HCT116 (cell line): Measurements from ENCODE around the gene DYNC2LI1. TPM values are rescaled to one million over a fixed set of nuclear protein-coding genes. Genes with fewer than 3 reads are reported as not detected.

Experiments
- ATAC-seq: fragments of 200-7000 bp; cut with Tn5 transposase; 2 replicates; pipeline ENCODE4 v1.9.1; 2020; ENCODE audit warnings: mild to moderate bottlenecking, moderate library complexity
- BruUV-seq: library from RNA; stranded (reverse); fragments of 400-500 nt; replicated peaks from 2 replicates; lab custom pipeline; 2021; lab: Mats Ljungman, UMichigan
- CTCF ChIA-PET: fragments of 300-600 bp; sonication (Branson Sonifier 250); formaldehyde crosslinking; loops from one replicate; lab custom pipeline; 2021; ENCODE audit warnings: antibody characterized with exemption; lab: Charles Lee
- POLR2A ChIA-PET: fragments of 300-600, 350-600 bp; sonication (Branson Sonifier 250); formaldehyde crosslinking; loops from one replicate; lab custom pipeline; 2021; ENCODE audit warnings: antibody characterized with exemption; lab: Charles Lee
- RAD21 ChIA-PET, 2 experiments: fragments of 300-600 bp; sonication (Branson Sonifier 250); formaldehyde crosslinking; loops; one replicate each; lab custom pipeline; 2023; ENCODE audit warnings: low total read pairs in 2 of 2; ENCODE audit not compliant: uncharacterized antibody in 2 of 2, unreplicated experiment in 2 of 2, low non-redundant PET in 1 of 2; lab: Charles Lee
- DNase-seq: peaks from one replicate; pipeline ENCODE4 v3.0.0-alpha.2; 2010; ENCODE audit warnings: low read depth, low spot score
- H2AFZ ChIP-seq: fragments of 200-600 bp; shearing (Covaris generic), sonication (generic); 2 replicates; pipeline ENCODE4 v1.6.1; 2017; ENCODE audit warnings: low read depth, mixed run types, mixed read lengths, antibody characterized with exemption, low read length; ENCODE audit not compliant: poor library complexity, severe bottlenecking
- H3K27ac ChIP-seq: 2 replicates; pipeline ENCODE4 v1.5.1; 2012; ENCODE audit warnings: low read depth, low read length
- H3K27me3 ChIP-seq: fragments of 200-600 bp; sonication (generic); 2 replicates; pipeline ENCODE4 v1.6.1; 2016; ENCODE audit warnings: mixed run types, low read length, mixed read lengths; ENCODE audit not compliant: insufficient read depth
- H3K36me3 ChIP-seq, 2 experiments: fragments of 200-500 bp in 1 of 2; fragments of 200-600 bp in 1 of 2; sonication (Bioruptor generic) in 1 of 2; sonication (generic) in 1 of 2; 2 replicates each; pipeline versions ENCODE4 v1.5.1 to v1.6.1; 2014 to 2016; ENCODE audit warnings: low read length in 2 of 2, inconsistent platforms in 1 of 2, mixed read lengths in 1 of 2, mixed run types in 1 of 2; ENCODE audit not compliant: insufficient read depth in 2 of 2, control insufficient read depth in 1 of 2
- H3K4me1 ChIP-seq, 2 experiments: fragments of 200-600 bp in 1 of 2; sonication (generic) in 1 of 2; 2 replicates each; pipeline versions ENCODE4 v1.5.1 to v1.6.1; 2012 to 2017; ENCODE audit warnings: low read length in 2 of 2, inconsistent platforms in 1 of 2, mild to moderate bottlenecking in 1 of 2, mixed read lengths in 1 of 2, mixed run types in 1 of 2, moderate library complexity in 1 of 2; ENCODE audit not compliant: insufficient read depth in 2 of 2, control insufficient read depth in 1 of 2
- H3K4me2 ChIP-seq: fragments of 200-600 bp; sonication (generic); 2 replicates; pipeline ENCODE4 v1.6.1; 2017; ENCODE audit warnings: mixed run types, low read length, mixed read lengths
- H3K4me3 ChIP-seq, 2 experiments: fragments of 200-600 bp in 1 of 2; sonication (generic) in 1 of 2; replicated peaks in 1 of 2; 2 replicates each; pipeline ENCODE4 v1.5.1; 2011 to 2016; ENCODE audit warnings: low read length in 2 of 2, control low read depth in 1 of 2, low read depth in 1 of 2, mild to moderate bottlenecking in 1 of 2, mixed read lengths in 1 of 2, mixed run types in 1 of 2
- H3K79me2 ChIP-seq: fragments of 200-600 bp; sonication (generic); 2 replicates; pipeline ENCODE4 v1.6.1; 2017; ENCODE audit warnings: mild to moderate bottlenecking, mixed run types, low read length, moderate library complexity, mixed read lengths; ENCODE audit not compliant: insufficient read depth
- H3K9ac ChIP-seq: fragments of 200-600 bp; sonication (generic); 2 replicates; pipeline ENCODE4 v1.6.1; 2016; ENCODE audit warnings: low read length, mixed read lengths
- H3K9me2 ChIP-seq: fragments of 200-600 bp; sonication (generic), shearing (Covaris generic); 2 replicates; pipeline ENCODE4 v1.6.1; 2017; ENCODE audit warnings: mixed run types, mild to moderate bottlenecking, moderate library complexity; ENCODE audit not compliant: insufficient read depth
- H3K9me3 ChIP-seq, 2 experiments: fragments of 200-500 bp in 1 of 2; fragments of 200-600 bp in 1 of 2; sonication (Bioruptor generic) in 1 of 2; sonication (generic) in 1 of 2; 2 replicates each; pipeline ENCODE4 v1.6.1; 2014 to 2017; ENCODE audit warnings: low read length in 2 of 2, mixed read lengths in 2 of 2, inconsistent platforms in 1 of 2, low read depth in 1 of 2, mild to moderate bottlenecking in 1 of 2, mixed run types in 1 of 2, moderate library complexity in 1 of 2; ENCODE audit not compliant: control insufficient read depth in 1 of 2, insufficient read depth in 1 of 2
- H4K20me1 ChIP-seq: fragments of 200-600 bp; sonication (generic), shearing (Covaris generic); 2 replicates; pipeline ENCODE4 v1.6.1; 2017; ENCODE audit warnings: mixed run types, mild to moderate bottlenecking, moderate library complexity; ENCODE audit not compliant: insufficient read depth
- CBX3 ChIP-seq: IDR thresholded peaks from 2 replicates; pipeline ENCODE4 v1.6.1; 2012; ENCODE audit warnings: low read depth
- EGR1 ChIP-seq: IDR thresholded peaks from 2 replicates; pipeline ENCODE4 v1.6.1; 2012; ENCODE audit warnings: low read depth
- ELF1 ChIP-seq: IDR thresholded peaks from 2 replicates; pipeline ENCODE4 v1.6.1; 2012; ENCODE audit warnings: low read depth, borderline replicate concordance
- EZH2phosphoT487 ChIP-seq: fragments of 200-600 bp; IDR thresholded peaks from 2 replicates; pipeline ENCODE4 v1.6.1; 2018; ENCODE audit warnings: antibody characterized with exemption, borderline replicate concordance
- FOSL1 ChIP-seq: IDR thresholded peaks from 2 replicates; pipeline ENCODE4 v1.6.1; 2012; ENCODE audit warnings: low read depth
- JUND ChIP-seq: IDR thresholded peaks from 2 replicates; pipeline ENCODE4 v1.6.1; 2012
- POLR2A ChIP-seq: IDR thresholded peaks from 2 replicates; pipeline ENCODE4 v1.7.0; 2011; ENCODE audit warnings: borderline replicate concordance; ENCODE audit not compliant: insufficient read depth, insufficient read length; ENCODE audit errors: extremely low read depth
- SRF ChIP-seq: IDR thresholded peaks from 2 replicates; pipeline ENCODE4 v1.6.1; 2012; ENCODE audit warnings: low read depth
- YY1 ChIP-seq: IDR thresholded peaks from 2 replicates; pipeline ENCODE4 v1.6.1; 2011; ENCODE audit warnings: low read length, low read depth, moderate library complexity, mild to moderate bottlenecking; ENCODE audit not compliant: insufficient replicate concordance; ENCODE audit errors: extremely low read depth
- intact Hi-C: fragments of 100-400 bp; cut with micrococcal nuclease; formaldehyde crosslinking; loops from 2 replicates; pipeline ENCODE4 v1.10.0; 2022
- total RNA-seq: library from RNA; stranded (reverse); gene quantifications from one replicate; pipeline ENCODE4 v1.2.1, GENCODE V29; 2021; ENCODE audit not compliant: unreplicated experiment
- TF ChIP-seq, protein P1 (sequence below): IDR thresholded peaks from 2 replicates; pipeline ENCODE4 v1.6.1; 2012
- TF ChIP-seq, protein P2 (sequence below): IDR thresholded peaks from 2 replicates; pipeline ENCODE4 v1.6.1; 2012

Gene DYNC2LI1
- total RNA-seq, 1 experiment from 2014 or later: 16.7 TPM

DNA sequence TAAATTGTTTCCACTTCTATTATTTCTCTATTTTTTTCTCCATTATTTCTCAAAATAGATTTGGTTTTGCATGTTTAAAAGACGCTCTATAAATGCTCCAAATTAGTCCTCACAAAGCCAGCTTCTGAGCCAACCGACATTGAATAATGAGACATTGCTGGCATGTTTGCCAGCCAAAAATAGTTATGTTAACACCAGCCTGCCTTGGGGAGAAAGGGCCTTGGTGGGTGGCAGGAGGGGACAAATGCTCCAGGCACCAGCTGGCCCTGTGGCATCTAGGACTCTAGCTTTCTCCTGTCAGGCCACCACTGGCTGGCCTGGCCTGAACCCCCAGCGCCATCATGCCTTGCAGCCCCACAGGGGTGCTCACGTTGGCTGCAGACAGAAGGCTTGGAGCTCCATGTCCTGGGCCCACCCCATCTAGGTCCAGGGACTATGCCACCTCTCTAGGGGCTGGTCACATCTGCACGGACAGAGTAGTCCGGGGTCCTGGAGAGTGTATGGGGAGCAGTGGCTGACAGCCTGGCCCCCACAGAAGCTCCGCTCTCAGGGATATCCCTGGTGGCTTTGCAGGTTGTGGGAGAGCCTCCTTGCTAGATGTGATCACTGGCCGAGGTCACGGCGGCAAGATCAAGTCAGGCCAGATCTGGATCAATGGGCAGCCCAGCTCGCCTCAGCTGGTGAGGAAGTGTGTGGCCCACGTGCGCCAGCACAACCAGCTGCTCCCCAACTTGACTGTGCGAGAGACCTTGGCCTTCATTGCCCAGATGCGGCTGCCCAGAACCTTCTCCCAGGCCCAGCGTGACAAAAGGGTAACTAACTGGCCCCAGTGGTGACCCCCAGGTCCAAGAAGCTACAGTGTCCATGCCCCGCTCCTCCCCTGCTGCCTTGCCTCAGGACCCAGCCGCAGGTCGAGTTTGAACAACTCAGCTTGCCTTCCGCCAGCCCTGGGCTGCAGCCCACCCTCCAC, 77.5 kb downstream of the DYNC2LI1 start:
- CTCF ChIA-PET: no interaction called here
- TF ChIP-seq CBX3 (no peak), YY1 (no peak), EGR1 (no peak), SRF (no peak), ELF1 (no peak), FOSL1 (no peak), JUND (no peak), POLR2A (no peak)
- TF ChIP-seq, protein P1, sequence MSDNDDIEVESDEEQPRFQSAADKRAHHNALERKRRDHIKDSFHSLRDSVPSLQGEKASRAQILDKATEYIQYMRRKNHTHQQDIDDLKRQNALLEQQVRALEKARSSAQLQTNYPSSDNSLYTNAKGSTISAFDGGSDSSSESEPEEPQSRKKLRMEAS: no peak
- TF ChIP-seq, all 23 proteins: peak for 0
- intact Hi-C loops: no loop called here
- Histone ChIP-seq H3K4me1 (peaks cover 0 to 8% of the 10 kb centered on the region in 2 experiments; a peak in 2 of 4 replicates), H3K4me3 (no peak overlapping the region), H3K9ac (no peak overlapping the region), H3K4me2 (no peak overlapping the region), H4K20me1 (no peaks in the 10 kb centered on the region), H2AFZ (no peak overlapping the region), H3K27me3 (peaks cover 19% of the 10 kb centered on the region), H3K27ac (no peak overlapping the region), H3K9me2 (no peaks in the 10 kb centered on the region), H3K79me2 (no peaks in the 10 kb centered on the region), H3K36me3 (no peaks in the 10 kb centered on the region), H3K9me3 (no peaks in the 10 kb centered on the region)
- POLR2A ChIA-PET: no interaction called here
- RAD21 ChIA-PET: no interaction called here
- ATAC-seq (no peak), DNase-seq (no peak)
- BruUV-seq: no TSS peak

DNA sequence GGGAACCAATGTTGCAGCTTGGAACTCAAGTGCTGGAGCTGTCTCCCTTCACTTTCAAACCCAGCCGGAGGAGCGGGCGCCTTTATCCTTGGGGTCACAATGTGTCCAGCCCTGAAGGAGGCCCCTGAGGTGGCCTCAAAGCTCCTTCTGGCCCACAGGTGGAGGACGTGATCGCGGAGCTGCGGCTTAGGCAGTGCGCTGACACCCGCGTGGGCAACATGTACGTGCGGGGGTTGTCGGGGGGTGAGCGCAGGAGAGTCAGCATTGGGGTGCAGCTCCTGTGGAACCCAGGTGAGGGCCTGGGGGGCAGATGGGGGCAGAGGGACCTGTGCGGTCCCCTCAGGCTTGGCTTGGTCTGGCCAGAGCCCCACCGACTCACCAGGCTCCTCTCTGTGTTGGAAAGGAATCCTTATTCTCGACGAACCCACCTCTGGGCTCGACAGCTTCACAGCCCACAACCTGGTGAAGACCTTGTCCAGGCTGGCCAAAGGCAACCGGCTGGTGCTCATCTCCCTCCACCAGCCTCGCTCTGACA, 78.4 kb downstream of the DYNC2LI1 start:
- no peaks in the 10 kb centered on the region for H3K9me2 ChIP-seq
- no peak overlapping the region for H3K4me2 ChIP-seq
- CTCF ChIA-PET: no interaction called here
- H2AFZ ChIP-seq: no peak overlapping the region
- H3K27ac ChIP-seq: no peak overlapping the region
- no peak overlapping the region for H3K4me3 ChIP-seq
- no peak for ATAC-seq
- intact Hi-C loops: no loop called here
- H3K9me3 ChIP-seq: no peaks in the 10 kb centered on the region
- peaks cover 28% of the 10 kb centered on the region for H3K27me3 ChIP-seq
- no TSS peak for BruUV-seq
- no peaks in the 10 kb centered on the region for H3K36me3 ChIP-seq
- H3K4me1 ChIP-seq: peaks cover 0 to 8% of the 10 kb centered on the region in 2 experiments; a peak in 2 of 4 replicates
- DNase-seq: no peak
- H4K20me1 ChIP-seq: no peaks in the 10 kb centered on the region
- H3K79me2 ChIP-seq: no peaks in the 10 kb centered on the region
- TF ChIP-seq EZH2phosphoT487 (no peak), FOSL1 (no peak), POLR2A (no peak)
- TF ChIP-seq, protein P2, sequence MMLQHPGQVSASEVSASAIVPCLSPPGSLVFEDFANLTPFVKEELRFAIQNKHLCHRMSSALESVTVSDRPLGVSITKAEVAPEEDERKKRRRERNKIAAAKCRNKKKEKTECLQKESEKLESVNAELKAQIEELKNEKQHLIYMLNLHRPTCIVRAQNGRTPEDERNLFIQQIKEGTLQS: no peak
- TF ChIP-seq, all 23 proteins: peak for 0
- ChIA-PET RAD21 (no interaction called here), POLR2A (no interaction called here)
- no peak overlapping the region for H3K9ac ChIP-seq
